GM21619 (cell line): ENCODE measurements around the gene TXNIP.

Experiments used
- ATAC-seq: cut with Tn5 transposase; IDR thresholded peaks from one replicate; pipeline ENCODE4 v1.9.1; 2021; ENCODE audit not compliant: unreplicated experiment

TXNIP gene

DNA sequence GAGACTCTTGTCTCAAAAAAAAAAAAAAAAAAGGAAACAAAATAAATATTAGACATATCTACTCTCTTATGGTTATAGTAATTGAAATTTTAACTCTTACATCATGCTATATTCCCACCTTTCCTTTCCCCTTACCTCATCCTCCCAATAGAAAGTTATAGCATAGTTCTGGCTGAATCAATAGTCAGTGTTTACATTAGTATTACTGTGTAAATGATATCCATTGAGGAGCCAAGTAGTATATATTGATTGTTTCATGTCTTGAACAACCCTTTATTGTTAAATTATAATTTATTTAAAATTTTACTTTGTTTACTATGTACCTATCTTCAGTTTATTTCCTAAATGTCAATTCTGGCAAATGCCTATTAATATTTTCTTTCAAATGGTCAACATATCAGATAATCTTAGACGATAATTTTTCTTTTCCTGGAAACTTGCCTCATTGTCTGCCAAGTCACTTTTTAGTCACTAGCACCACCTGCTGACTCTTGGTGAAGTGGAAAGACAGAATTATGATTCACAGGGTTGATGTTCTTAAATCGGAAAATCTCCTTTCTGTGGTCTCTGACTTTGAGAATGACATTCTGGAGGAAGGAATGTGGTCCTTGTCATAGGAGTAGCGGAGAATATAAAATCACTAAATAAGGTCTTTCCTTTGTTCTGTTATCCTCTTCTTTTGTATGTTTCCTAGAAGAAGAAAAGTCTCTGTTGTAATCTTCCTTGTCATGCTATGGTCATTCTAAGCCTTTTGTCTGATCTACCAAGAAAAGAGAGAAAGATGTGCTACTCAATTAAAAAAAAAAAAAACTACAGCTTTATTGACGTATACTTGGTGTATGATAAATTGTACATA is 16.6 kb upstream of the TXNIP start:
- no peak for ATAC-seq

DNA sequence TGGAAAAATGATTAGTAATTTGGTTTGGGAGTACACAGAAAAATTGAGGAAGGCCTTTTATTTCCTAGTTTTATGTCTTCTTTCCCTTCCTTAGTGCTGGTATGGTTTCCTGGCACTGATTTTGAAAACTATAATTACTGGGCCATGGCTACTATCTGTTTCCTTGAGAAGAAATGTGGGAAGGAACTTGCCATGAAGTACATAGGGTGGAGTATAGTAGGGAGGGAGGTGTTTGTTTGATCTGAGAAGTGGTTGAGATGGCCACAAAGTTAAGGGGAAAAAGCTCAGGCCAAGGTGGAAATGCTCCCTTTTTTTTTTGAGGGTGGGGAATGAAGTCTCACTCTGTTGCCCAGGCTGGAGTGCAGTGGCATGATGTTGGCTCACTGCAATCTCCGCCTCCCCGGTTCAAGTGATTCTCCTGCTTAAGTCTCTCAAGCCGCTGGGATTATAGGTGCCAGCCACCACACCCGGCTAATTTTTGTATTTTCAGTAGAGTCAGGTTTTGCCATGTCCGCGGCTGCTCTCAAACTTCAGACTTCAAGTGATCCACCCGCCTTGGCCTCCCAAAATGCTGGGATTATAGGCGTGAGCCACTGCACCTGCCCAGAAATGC is 13.9 kb upstream of the TXNIP start:
- no peak for ATAC-seq

GRCh38 chr1:146007489-146008133 is 11.2 kb upstream of the TXNIP start:
- no peak for ATAC-seq

- no peak for ATAC-seq
These were observed 5.3 kb upstream of the TXNIP start for GRCh38 chr1:146001709-146002108.

GRCh38 chr1:145999321-146000024 is 3.1 kb upstream of the TXNIP start:
- no peak for ATAC-seq

DNA sequence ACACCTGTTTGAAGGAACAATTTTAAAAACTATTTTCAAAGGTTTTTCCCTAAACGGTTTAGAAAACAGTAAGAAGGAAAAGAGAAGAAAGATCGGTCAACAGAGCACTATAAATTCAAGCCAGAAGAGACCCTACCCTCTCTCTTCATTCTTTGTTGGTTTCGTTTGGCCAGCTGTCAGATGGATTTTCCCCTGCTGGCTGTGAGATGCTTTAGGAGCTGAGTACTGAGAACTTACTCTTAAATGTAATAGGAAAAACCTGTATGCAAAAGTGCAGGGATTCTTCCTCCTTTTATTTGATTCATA is 1.3 kb upstream of the TXNIP start:
- ATAC-seq = no peak

DNA sequence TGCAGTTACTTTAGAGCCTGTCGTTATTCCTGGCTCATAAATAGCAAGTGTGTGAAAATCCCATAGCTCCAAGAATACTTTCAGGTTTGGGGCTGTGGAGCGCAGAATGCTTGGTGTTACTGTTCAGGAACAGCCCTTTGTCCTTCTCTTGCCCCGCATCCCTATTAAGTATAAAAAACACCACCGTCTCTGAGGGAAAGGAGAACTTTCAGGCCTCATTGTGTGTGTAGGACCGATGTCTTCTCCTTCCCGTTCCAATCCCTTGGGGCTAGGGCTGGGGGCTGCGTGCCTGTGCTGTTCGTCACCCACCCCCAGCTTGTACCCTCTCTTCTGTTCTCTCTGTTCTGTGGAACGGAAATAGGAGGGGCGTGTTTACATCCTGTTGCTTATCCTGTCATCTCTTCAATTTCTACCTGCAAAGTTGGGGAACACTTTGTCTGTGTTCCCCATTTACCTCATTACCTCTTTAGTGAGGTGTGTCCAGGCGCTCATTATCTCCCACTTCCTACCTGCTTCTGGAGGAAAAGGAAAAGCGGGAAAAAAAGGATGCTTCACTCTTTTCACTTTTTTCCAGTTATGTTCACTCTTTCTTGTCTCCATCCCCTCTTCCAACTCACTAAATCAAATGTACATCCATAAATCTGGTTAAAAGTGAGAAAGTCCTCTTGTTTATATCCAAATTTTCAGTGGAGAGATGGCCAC is 788 bp upstream of the TXNIP start:
- ATAC-seq = no peak

DNA sequence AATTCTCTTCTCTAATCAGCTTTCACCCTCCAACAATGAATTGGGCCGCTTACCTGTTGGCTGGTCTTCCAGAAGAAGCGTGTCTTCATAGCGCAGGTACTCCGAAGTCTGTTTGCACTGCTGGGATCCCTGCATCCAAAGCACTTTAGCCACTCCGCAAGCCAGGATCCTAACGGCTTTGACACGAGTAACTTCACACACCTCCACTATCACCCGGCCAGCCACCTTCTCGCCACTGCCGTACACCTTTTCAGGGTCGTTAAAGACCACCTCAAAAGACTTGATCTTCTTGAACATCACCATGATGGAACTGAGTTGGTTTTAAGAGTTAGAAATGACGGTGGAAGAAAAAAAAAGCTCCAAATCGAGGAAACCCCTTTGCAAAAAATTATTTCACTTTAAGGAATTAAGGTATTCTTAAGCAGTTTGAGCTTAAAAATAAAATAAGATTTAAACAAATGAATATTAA is 381 bp downstream of the TXNIP start:
- no peak for ATAC-seq

DNA sequence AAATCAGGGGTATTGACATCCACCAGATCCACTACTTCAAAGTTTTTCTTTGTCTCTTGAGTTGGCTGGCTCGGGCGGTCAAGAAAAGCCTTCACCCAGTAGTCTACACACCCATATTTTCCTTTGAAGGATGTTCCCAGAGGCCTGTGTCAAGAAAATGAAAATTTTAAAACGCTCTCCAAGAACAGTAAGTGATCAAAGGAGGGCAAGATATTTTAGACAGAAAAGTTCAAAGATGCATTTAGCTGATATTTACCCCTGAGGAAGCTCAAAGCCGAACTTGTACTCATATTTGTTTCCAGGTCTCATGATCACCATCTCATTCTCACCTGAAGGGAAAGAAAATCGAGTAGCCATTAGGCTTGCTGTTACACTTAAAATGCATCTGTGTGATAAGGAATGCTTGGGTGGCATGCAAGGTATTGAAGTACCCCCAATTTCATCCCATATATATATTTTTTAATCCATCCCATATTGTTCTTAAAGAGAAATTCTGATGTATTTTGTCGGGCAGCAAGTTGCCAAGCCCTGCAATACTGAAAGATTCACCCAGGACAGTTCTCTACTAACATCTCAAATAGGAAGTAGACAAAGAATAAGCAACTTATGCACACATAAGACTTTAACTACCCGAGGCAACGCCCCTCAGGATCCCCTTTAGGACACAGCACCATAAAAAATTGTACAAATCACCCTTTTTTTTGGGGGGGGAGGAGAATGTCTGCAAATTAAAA is 1.1 kb downstream of the TXNIP start:
- no peak for ATAC-seq

GRCh38 chr1:145994391-145995120 is 1.8 kb downstream of the TXNIP start:
- no peak for ATAC-seq

- ATAC-seq = no peak
These were observed 2.6 kb downstream of the TXNIP start for GRCh38 chr1:145993618-145994390.

- ATAC-seq = no peak
These were observed 3.3 kb downstream of the TXNIP start for GRCh38 chr1:145992958-145993617.

- ATAC-seq = no peak
These were observed 3.9 kb downstream of the TXNIP start for GRCh38 chr1:145992502-145992936.

DNA sequence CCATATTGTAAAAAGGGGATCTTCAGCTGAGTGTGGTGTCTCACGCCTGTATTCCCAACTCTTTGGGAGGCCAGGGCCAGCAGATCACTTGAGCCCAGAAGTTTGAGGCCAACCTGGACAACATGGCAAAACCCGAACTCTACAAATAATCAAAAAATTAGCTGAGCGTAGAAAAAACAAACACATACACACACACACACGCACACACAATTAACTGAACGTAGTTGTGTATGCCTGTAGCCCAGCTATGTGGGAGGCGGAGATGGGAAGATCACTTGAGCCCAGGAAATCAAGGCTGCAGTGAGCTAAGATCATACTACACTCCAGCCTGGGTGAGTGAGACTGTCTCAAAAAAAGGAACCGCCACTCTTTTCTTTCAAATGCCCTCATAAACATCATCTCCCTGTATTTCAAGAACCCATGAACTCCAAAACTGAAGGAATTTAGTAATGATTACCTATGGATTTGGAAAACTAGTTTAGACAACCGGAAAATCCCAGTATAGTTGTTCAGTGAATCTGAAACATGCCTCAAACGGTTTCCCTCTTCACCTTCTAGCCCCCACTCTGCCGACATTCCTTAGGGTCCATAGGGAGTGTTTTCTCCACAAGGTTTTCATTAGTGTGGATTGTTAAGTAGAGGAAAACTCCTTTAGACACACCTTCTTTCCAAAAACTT is 4.5 kb downstream of the TXNIP start:
- no peak for ATAC-seq

- no peak for ATAC-seq
These were observed 6.0 kb downstream of the TXNIP start for GRCh38 chr1:145990249-145990855.

DNA sequence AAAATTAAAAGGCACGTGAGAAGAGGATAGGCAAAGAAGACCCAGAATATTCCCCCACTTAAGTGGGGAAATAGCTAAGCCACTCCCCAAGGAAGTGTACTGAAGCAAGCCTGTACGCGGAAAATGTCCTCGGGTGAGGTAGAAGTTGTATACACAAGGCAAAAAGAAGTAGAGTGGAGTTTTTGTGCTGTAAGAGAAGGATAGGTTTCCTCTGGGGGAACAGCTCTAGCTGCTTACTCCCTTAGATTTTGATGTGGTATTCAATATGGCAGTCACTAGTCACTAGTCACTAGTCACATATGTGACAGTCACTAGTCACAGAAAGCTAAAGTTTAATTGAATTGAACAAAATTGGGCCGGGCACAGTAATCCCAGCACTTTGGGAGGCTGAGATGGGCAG is 7.6 kb downstream of the TXNIP start:
- no peak for ATAC-seq

DNA sequence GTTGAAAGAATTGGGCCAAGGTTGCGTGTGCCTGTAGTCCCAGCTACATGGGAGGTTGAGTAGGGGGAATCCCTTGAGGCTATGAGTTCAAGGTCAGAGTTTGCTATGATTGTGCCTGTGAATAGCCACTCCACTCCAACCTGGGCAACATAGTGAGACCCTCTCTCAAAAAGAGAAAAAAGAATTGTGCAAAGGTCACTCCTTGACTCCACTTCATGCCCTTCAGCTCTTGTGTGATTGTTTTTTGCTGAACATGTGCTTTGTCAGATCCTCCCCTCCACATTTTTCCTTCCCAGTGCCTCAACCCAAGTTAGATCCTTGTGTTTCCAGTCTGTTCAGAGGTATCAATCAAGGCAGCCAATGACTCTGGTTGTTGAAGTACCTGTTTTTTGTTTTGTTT is 8.5 kb downstream of the TXNIP start:
- no peak for ATAC-seq
